ENCODE results near the gene APOF.
"Not testable (repeated sequence)": the region's sequence is repeated elsewhere in the genome, so short reads cannot be mapped to it uniquely, and the experiment has no call there.

APOF gene

GRCh38 chr12:56374726-56375597, 12.3 kb upstream of the APOF start:
- in situ Hi-C loops (cut with MboI; ENCODE audit: low sequenced_read_pairs) = no loop called here

GRCh38 chr12:56373515-56373914, 10.9 kb upstream of the APOF start:
- in situ Hi-C loops (cut with MboI; ENCODE audit: low sequenced_read_pairs) = no loop called here

GRCh38 chr12:56366948-56367347, 4.3 kb upstream of the APOF start:
- in situ Hi-C loops (cut with MboI; ENCODE audit: low sequenced_read_pairs) = no loop called here

- in situ Hi-C loops (cut with MboI; ENCODE audit: low sequenced_read_pairs) = no loop called here
These were observed 1.0 kb downstream of the APOF start for GRCh38 chr12:56361487-56362129.

- in situ Hi-C loops (cut with MboI; ENCODE audit: low sequenced_read_pairs) = no loop called here
These were observed 2.5 kb downstream of the APOF start, which contains the start of gene STAT2 for GRCh38 chr12:56359851-56360767. TSS of gene STAT2 (minus strand) at chr12:56360107. CDS start at chr12:56356571, 3,536 bp downstream.

- in situ Hi-C loops (cut with MboI; ENCODE audit: low sequenced_read_pairs) = no loop called here
These were observed 3.7 kb downstream of the APOF start for GRCh38 chr12:56358836-56359532.

- in situ Hi-C loops (cut with MboI; ENCODE audit: low sequenced_read_pairs) = no loop called here
These were observed 11.3 kb downstream of the APOF start for GRCh38 chr12:56351325-56351724.

- in situ Hi-C loops (cut with MboI; ENCODE audit: low sequenced_read_pairs) = no loop called here
These were observed 12.0 kb downstream of the APOF start for GRCh38 chr12:56350662-56351061.

- in situ Hi-C loops (cut with MboI; ENCODE audit: low sequenced_read_pairs) = no loop called here
These were observed 13.9 kb downstream of the APOF start for GRCh38 chr12:56348776-56349175.

GRCh38 chr12:56347255-56347654, 15.4 kb downstream of the APOF start:
- in situ Hi-C loops (cut with MboI; ENCODE audit: low sequenced_read_pairs) = not testable (repeated sequence)

GRCh38 chr12:56346675-56347074, 16.0 kb downstream of the APOF start:
- in situ Hi-C loops (cut with MboI; ENCODE audit: low sequenced_read_pairs) = no loop called here

- in situ Hi-C loops (cut with MboI; ENCODE audit: low sequenced_read_pairs) = not testable (repeated sequence)
These were observed 20.4 kb downstream of the APOF start for GRCh38 chr12:56342290-56342689.

- in situ Hi-C loops (cut with MboI; ENCODE audit: low sequenced_read_pairs) = no loop called here
These were observed 21.0 kb downstream of the APOF start for GRCh38 chr12:56341616-56342015.

- in situ Hi-C loops (cut with MboI; ENCODE audit: low sequenced_read_pairs) = no loop called here
These were observed 23.6 kb downstream of the APOF start for GRCh38 chr12:56339158-56339422.

GRCh38 chr12:56338308-56339157, 24.1 kb downstream of the APOF start, which contains the start of gene IL23A:
TSS of gene IL23A (plus strand) at chr12:56338884. CDS start at chr12:56339045, 161 bp downstream.
- in situ Hi-C loops (cut with MboI; ENCODE audit: low sequenced_read_pairs) = no loop called here

GRCh38 chr12:56337753-56338251, 24.9 kb downstream of the APOF start:
- in situ Hi-C loops (cut with MboI; ENCODE audit: low sequenced_read_pairs) = no loop called here

GRCh38 chr12:56336361-56337167, 26.1 kb downstream of the APOF start:
- in situ Hi-C loops (cut with MboI; ENCODE audit: low sequenced_read_pairs) = no loop called here

GRCh38 chr12:56335527-56335926, 27.1 kb downstream of the APOF start:
- in situ Hi-C loops (cut with MboI; ENCODE audit: low sequenced_read_pairs) = not testable (repeated sequence)

- in situ Hi-C loops (cut with MboI; ENCODE audit: low sequenced_read_pairs) = no loop called here
These were observed 28.2 kb downstream of the APOF start for GRCh38 chr12:56334490-56334793.
